CD4-positive, alpha-beta T cell treated with Interleukin-15 for 1 hour (primary cell): ENCODE results near the gene LRWD1.
"Not testable (repeated sequence)": the region's sequence is repeated elsewhere in the genome, so short reads cannot be mapped to it uniquely, and the experiment has no call there.

Source experiments
- DNase-seq: peaks from one replicate; pipeline ENCODE4 v3.0.0-alpha.2; 2020

Gene LRWD1

DNA sequence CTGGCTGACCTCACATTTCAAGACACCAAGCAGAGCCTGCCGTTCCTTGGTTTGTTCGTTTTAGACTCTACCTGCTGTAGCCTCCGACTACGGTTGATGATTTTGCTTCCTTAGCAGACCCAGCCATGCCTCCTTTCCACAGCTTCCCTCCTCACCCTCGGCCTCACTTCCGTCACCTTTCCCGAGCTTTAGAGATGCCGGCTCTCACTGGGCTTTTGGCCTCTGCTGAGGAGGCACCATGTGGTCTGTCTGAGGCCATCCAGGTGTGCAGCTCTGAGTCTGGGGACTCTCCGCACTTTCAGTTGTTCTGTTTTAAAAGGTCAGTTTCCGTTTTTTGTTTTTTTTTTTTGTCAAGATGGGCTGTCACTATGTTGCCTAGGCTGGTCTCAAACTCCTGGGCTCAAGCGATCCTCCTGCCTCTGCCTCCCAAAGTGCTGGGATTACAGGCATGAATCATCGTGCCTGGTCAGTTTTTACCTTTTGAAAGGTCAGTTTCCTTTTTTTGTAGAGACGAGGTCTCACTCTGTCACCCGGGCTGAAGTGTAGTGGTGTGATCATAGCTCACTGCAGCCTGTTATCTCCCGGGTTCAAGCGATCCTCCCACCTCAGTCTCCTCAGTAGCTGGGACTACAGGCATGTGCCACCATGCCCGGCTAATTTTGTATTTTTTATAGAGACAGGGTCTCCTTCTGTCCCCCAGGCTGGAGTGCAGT is 19.7 kb upstream of the LRWD1 start:
- DNase-seq: peak; percentile 47

DNA sequence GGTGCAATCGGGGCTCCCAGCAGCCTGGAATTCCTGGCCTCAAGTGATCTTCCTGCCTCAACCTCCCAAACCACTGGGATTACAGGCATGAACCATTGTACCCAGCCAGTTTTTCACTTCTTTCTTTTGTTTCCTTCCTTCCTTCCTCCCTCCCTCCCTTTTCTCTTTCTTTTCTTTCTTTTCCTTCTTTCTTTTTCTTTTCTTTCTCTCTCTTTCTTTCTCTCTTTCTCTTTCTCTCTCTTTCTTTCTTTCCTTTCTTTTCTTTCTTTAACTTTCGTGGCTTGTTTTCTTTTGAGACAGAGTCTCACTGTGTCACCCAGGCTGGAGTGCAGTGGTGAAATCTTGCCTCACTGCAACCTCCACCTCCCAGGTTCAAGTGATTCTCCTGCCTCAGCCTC is 19.1 kb upstream of the LRWD1 start:
- DNase-seq: no peak

DNA sequence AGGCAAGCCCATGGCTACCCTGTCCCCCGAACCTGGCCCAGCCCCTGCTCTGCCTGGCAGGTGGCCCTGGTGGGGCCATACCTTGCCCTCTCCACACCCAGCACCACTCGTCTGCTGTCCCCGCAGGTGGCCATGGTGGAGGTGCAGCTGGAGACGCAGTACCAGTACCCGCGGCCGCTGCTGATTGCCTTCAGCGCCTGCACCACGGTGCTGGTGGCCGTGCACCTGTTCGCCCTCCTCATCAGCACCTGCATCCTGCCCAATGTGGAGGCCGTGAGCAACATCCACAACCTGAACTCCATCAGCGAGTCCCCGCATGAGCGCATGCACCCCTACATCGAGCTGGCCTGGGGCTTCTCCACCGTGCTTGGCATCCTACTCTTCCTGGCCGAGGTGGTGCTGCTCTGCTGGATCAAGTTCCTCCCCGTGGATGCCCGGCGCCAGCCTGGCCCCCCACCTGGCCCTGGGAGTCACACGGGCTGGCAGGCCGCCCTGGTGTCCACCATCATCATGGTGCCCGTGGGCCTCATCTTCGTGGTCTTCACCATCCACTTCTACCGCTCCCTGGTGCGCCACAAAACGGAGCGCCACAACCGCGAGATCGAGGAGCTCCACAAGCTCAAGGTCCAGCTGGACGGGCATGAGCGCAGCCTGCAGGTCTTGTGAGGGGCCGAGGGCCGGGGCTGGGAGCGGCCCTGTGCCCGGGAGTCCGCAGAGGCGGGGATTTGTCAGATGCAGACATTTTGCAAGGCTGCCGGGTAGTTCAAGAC is 18.2 kb upstream of the LRWD1 start:
- no peak for DNase-seq

DNA sequence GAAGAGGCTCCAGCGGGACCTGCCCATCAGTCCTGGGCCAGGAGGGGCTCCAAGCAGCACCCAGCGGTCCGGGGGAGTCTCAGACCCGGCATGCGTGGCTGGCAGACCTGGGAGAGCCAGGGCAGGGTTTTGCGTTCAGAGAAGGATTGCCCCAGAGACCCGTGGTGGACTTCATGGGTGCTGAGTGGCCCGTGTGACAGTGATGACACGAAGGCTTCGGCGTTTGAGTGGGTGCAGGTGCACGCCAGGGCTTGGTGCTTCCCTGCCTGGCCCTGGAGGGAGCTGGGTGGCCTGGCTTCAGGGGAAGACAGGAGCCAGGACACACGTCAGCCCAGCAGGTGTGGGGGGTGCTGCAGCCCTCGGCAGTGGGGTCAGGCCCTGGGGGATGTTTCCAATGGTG is 17.5 kb upstream of the LRWD1 start:
- no peak for DNase-seq

DNA sequence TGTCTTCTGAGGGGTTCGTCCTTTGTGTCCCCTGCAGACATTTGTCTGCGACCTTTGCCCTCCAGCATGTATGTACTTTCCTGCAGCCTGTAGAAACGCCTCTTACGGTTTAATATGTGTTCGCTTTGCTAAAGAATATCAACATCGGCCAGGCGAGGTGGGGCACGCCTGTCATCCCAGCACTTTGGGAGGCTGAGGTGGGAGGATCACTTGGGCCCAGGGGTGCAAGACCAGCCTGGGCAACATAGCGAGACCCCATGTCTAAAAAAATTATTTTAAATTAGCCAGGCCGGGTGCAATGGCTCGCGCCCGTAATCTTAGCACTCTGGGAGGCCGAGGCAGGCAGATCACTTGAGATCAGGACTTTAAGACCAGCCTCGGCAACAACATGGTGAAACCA is 15.6 kb upstream of the LRWD1 start:
- DNase-seq: no peak

DNA sequence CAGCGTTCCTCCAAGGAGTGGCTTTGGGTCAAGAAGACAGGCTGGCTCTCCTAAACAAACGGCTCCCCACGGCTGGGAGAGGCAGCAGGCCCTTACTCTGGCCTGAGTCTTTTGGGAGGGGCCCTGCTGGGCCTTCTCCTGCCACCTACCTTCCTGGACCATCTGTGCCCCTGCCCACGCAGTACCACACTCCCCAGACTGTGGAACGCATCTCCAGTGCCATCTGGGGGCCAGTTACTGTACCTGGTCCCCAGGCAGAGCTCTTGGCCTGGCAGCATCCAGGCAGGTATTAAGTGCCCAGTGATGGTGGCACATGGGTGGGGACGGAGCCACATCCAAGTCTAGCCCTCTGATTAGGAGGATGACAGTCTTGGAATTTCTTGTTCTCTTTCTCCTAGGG is 14.5 kb upstream of the LRWD1 start:
- DNase-seq: peak; percentile 59

DNA sequence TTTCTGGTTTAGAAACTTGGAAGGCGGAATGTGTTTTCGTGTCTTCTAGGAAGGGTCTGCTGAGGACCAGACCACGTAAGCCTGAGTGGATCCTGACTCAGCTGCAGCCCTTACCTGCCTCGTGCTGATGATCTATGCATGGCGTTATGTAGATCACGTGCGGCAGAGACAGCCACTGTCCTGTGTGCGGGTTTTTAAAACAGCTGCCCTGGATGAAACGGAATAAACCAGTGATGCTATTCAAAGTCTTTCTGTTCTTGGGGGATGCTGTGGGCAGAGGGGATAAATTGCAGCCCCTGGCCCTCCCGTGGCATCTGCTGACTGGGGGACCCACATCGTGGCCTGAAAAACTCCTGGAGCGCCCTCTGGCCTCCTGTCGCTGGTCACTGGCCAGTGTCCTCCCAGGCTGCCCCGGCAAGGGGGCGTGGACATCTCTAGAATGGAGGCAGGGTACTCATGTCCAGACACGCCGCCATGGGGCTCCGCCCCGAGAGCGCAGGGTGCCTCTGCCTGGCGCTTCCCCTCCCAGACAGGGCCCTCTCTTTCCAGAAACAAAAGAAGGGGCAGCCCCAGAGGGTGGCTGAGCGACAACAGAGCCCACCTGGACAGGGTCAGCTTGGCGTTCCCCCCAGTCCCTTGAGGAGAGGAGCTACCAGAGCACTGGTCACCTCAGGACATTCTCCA is 13.3 kb upstream of the LRWD1 start:
- no peak for DNase-seq

DNA sequence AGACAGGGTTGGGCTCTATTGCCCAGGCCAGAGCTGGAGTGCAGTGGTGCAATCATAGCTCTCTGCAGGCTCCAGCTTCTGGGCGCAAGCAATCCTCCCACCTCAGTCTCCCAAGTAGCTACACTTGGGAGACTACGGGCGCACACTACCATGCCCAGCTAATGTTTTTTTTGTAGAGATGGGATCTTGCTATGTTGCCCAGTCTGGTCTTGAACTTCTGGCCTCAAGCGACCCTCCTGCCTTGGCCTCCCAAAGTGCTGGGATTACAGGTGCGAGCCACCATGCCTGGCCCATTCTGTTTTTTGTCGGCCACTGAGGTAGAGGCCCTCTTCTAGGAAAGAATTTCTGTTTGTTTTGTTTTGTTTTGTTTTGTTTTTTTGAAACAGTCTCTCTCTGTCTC is 12.3 kb upstream of the LRWD1 start:
- DNase-seq: no peak

DNA sequence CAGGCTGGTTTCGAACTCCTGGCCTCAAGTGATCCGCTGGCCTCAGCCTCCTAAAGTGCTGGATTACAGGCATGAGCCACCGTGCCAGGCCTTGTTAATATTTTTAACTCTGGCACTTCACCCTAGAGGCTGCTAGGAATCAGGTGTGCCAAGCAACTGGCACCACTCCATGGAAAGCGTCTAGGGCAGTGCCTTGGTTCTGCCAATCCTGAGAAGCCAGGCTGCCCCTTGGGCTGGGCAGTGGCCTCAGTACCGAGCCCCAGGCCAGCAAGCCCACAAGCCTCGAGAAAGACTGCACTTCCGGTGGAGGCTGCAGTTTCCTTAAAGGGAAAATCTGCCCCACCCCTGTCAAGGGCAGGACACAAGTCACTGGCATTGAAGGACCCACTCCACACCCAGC is 11.5 kb upstream of the LRWD1 start:
- DNase-seq: no peak

DNA sequence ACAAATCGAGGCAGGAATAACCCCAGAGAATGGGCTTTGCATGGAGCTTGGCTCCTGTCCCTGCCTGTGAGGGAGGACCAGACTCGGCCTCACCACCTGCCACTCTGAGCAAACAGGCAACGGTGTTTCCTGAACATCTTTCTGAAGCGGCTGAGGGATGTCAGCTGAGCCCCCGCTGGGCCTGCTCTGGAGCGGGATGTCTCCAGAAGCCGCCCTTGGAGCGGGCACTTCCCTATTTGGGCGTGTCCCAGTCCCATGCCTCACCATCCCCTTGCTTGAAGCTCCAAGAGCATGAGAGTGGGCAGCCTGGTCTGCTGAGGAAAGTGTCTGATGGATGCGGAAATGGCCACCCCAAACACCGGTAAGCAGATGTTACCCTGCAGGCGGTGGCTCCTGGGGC is 10.3 kb upstream of the LRWD1 start:
- DNase-seq: no peak

DNA sequence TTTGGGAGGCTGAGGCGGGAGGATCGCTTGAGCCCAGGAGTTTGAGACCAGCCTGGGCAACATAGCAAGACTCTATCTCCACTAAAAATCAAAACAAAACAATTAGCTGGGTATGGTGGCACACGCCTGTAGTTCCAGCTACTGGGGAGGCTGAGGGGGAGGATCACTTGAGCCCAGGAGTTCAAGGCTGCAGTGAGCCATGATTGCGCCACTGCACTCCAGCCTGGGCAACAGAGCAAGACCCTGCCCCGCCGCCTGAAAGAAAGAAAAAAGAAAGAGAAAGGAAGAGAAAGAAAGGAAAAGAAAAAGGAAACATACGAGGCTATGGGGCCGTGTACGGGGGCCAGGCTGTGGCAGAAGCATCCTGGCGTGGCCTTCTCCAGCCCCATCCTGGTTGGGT is 9.9 kb upstream of the LRWD1 start:
- DNase-seq: not testable (repeated sequence)

DNA sequence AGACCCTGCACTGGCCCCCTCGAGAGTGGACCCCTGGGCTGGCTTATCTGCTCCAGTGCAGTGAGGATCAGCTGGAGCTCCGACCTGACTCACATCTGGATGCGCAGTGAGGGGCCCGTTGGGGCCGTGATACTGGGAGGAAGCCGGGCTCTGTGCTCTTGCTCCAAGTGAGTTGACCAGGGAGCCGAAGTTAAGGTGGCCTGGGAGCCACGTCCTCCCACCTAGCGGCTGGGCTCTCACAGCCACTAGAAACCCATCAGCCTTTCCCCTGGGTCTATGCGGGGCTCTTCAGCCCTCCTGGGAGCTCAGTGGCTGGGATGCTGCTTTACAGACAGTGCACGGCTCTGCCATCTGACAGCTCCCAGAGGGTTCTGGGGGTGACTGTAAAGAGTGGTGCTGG is 9.2 kb upstream of the LRWD1 start:
- DNase-seq: no peak

DNA sequence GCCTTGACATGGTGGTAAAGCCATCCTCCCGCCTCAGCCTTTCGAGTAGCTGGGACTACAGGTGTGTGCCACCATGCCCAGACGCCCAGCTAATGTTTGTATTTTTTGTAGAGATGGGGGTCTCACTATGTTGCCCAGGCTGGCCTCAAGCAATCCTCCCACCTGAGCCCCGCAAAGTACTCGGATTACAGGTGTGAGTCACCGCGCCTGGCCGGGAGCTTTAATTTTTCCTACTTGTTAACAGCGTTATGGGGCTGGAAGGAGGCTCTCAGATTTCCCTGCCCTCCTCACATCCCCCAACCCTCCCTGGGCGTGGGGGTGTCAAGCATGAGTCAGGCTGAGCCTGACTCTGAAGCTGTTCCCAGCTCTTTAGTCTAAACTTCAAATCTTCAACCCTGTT is 8.5 kb upstream of the LRWD1 start:
- no peak for DNase-seq

DNA sequence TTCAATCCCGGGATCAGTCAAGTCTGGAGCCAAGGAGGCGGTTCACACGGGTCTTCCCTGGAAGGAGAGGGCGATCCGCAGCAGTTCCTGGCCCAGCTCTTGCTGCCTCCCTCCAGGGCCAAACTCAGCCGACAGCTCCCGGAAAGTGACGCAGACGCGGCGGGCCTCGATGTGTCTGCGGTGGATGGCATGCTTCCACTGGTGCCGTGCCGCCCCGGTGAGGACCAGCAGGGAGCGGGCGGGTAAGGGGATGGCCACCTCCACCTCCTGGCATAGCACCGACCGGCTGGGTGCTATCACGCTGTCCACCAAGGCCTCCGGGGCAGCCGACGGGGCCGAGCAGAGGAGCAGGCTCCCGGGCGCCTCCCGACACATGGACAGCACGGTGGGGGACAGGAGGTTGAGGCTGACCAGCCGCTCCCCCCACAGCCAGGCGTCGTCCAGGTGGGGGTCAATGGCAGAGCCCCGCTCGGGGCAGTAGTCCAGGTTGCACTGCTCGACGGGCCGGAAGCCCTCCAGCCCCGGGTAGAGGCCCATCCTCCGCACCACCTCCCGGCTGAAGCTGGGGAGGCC is 7.3 kb upstream of the LRWD1 start:
- no peak for DNase-seq

DNA sequence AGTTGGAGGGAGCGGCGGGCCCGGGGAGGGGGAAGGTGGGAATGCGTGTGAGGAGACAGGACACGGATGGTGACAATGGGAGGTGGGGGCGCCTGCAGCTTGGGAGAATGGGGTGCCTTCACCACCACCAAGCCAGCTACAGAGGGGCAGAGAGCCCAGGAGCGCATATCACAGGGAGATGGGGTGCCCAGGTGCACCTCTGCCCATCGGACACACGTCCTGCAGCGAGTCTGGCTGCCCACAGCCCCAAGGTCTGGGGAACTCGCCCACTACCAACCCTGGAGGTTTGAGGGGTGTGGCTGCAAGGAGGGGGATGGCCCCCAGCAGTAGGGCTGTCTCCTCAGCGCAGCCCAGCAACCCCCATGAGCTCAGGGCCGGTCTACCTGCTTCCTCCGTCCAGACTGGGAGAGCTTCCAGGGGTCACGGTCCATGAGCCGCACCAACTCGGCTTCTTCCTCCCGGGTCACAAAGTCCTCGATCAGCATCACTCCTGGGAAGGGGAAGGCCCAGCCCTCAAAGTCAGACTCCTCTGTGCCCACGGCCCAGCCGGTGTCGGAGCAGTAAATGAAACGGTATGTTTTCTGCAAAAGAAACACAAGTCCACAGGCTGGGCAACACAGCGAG is 5.5 kb upstream of the LRWD1 start:
- DNase-seq: no peak

DNA sequence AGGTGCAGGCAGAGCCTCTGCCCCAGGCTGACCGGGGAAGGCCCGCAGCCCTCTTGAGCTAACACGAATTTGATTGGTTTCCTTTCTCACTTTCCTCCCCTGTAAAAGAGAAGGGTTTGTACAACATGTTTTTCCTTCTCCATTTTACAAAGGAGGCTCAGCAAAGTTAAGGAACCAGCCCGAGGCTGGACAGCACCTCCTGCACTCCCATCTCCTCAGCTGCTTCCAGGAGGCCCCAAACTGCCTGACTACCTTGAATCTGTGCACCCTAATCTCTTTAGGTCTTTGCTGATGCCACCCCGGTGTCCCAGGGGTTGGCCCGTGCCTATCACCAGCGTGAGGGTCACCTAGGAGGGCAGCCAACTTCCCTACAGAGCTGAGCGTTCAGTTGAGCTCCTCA is 4.3 kb upstream of the LRWD1 start:
- DNase-seq: no peak

DNA sequence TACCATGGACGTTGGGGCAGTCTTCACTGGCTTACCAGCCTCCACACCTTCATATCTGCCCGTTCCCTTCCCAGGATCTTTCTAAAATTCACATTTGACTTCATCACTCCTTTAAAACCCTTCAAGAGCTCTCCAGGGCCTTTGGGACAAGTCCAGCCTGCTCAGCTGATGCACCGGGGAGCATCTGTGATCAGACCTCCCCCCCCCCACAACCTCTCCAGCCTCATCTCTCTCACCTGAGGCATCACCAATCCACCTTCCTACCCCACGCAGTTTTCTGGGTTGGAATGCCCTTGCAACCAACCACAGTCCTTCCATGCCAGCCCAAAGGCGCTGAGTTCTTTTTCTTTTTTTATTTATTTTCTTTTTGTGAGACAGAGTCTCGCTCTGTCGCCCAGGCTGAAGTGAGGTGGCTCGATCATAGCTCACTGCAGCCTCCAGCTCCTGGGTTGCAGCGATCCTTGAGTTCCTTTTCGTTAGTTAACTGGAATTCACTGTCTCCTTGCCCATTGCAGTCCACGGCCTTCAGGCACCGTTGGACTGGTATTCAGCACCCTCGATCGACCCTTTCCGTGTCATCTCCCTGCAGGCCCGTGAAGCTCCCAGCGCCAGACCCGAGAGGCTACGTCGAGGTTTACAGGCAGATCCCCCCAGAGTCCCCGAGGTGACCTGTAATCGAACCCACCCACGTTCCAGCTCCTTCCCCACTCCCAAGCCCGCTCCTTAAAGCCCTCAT is 775 bp upstream of the LRWD1 start:
- no peak for DNase-seq

DNA sequence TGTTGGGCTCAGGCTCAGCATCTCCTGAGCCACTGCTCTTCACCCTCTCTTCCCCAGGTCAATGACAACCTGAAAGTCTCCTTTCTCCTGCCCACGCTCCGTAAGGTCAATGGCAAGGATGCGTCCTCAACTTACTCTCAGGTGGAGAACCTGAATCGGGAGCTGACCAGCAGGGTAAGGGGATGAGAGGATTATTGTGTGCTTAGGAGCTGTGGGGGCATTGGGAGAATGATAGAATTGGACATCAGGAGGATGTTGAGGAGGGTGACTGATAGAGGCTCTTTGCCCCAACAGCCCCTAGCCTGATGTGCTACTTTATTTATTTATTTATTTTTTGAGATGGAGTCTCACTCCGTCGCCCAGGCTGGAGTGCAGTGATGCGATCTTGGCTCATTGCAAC is 1.3 kb downstream of the LRWD1 start:
- DNase-seq: no peak

DNA sequence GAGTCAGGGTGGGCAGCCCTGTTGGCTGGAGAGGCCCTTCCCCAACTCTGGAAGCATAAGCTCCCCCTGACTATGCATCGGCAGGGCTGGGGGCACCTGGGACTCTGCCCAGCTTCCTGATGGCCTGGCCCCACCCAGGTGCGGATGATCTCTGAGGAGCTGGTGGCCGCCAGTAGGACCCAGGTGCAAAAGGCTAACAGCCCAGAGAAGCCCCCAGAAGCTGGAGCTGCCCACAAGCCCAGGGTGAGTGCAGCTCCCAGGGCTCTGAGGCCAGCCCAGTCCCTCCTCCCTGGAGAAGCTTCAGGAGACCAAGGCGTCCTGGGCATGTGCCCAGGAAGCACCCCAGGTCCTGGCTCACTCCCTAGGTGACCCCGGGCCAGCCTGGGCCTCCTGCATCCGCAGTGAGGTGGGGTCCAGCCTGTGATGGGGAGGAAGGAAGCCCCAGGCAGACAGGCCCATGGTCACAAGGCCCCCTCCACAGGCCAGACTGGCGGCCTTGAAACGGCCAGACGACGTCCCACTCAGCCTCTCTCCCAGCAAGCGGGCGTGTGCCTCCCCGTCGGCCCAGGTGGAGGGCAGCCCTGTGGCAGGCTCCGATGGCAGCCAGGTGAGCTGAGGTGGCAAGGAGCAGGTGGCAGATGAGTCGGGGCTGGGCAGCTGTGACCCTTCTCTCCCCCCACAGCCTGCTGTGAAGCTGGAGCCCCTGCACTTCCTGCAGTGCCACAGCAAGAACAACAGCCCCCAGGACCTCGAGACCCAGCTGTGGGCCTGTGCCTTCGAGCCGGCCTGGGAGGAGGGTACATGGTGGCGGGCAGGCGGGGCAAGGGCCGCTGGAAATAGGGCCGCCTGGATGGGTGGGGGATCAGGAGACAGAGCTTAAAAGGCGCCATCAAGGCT is 3.0 kb downstream of the LRWD1 start:
- no peak for DNase-seq

DNA sequence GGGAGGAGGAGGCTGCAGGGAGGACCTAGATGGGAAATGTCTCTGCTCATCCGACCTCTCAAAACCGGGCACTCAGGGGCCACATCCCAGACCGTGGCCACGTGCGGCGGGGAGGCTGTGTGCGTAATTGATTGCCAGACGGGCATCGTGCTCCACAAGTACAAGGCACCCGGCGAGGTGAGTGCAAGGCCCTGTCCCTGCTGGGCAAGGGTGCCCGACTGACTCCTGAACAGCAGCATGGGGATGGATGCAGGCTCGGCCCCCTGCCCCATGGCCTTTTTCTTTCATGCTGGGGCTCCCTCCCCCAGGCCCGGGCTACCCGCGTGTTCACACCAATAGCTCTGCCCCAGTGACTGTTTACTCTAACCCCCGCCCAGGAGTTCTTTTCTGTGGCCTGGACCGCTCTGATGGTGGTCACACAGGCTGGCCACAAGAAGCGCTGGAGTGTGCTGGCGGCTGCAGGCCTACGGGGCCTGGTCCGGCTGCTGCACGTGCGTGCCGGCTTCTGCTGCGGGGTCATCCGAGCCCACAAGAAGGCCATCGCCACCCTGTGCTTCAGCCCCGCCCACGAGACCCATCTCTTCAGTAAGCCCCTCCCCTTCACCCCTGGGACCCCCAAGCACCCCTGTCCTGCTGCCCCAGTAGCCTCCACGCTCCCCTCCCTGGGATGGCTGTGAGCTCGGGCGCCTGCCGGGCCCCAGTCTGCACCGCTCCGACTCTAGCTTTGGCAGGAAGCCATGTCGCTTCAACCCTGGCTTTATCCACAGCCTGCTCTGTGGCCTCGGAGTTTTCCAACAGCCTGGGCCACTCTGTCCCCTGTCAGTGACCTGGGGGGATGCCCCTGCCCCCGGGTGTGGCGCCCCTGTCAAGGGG is 3.9 kb downstream of the LRWD1 start:
- DNase-seq: no peak
